Astrocyte (in vitro differentiated cells and primary cell): Measurements from ENCODE around the gene LYL1. TPM values are rescaled to one million over a fixed set of nuclear protein-coding genes. Genes with fewer than 3 reads are reported as not detected.

Experiments
- DNase-seq: peaks from one replicate; pipeline ENCODE4 v3.0.0-alpha.2; 2010; ENCODE audit warnings: low read depth
- FAIRE-seq: peaks from 2 replicates; lab custom pipeline; 2011; peaks lifted over from hg19 to GRCh38; lab: Jason Lieb, UNC
- H2AFZ ChIP-seq: 2 replicates; pipeline ENCODE4 v1.6.0; 2012; ENCODE audit warnings: low read depth, low read length, inconsistent platforms
- H3K27ac ChIP-seq: 2 replicates; pipeline ENCODE4 v1.5.1; 2011; ENCODE audit warnings: low read depth, low read length, inconsistent platforms
- H3K27me3 ChIP-seq: 2 replicates; pipeline ENCODE4 v1.6.0; 2011; ENCODE audit warnings: low read length, inconsistent platforms; ENCODE audit not compliant: insufficient read depth
- H3K36me3 ChIP-seq: 2 replicates; pipeline ENCODE4 v1.5.1; 2011; ENCODE audit warnings: low read length, inconsistent platforms; ENCODE audit not compliant: insufficient read depth
- H3K4me1 ChIP-seq: 2 replicates; pipeline ENCODE4 v1.5.1; 2011; ENCODE audit warnings: low read length, inconsistent platforms; ENCODE audit not compliant: insufficient read depth
- H3K4me2 ChIP-seq: 2 replicates; pipeline ENCODE4 v1.6.0; 2012; ENCODE audit warnings: low read length, inconsistent platforms
- H3K4me3 ChIP-seq: 2 replicates; pipeline ENCODE4 v1.5.1; 2011; ENCODE audit warnings: low read depth, mild to moderate bottlenecking, low read length, inconsistent platforms; ENCODE audit not compliant: insufficient read depth
- H3K79me2 ChIP-seq: 2 replicates; pipeline ENCODE4 v1.6.0; 2012; ENCODE audit warnings: mild to moderate bottlenecking, low read length, inconsistent platforms; ENCODE audit not compliant: insufficient read depth
- H3K9ac ChIP-seq: 2 replicates; pipeline ENCODE4 v1.6.0; 2012; ENCODE audit warnings: mild to moderate bottlenecking, low read length, inconsistent platforms
- H3K9me3 ChIP-seq: 2 replicates; pipeline ENCODE4 v1.5.1; 2012; ENCODE audit warnings: low read depth, mild to moderate bottlenecking, low read length, inconsistent platforms; ENCODE audit not compliant: insufficient read depth
- H4K20me1 ChIP-seq: 2 replicates; pipeline ENCODE4 v1.6.0; 2012; ENCODE audit warnings: low read length, inconsistent platforms; ENCODE audit not compliant: insufficient read depth
- H3K27ac Mint-ChIP-seq: one replicate; pipeline ENCODE4 v1.8.0; 2021; ENCODE audit warnings: mild to moderate bottlenecking, mixed read lengths; ENCODE audit not compliant: unreplicated experiment
- H3K27me3 Mint-ChIP-seq: one replicate; pipeline ENCODE4 v1.8.0; 2021; ENCODE audit warnings: low read depth, mixed read lengths; ENCODE audit not compliant: unreplicated experiment
- H3K36me3 Mint-ChIP-seq: one replicate; pipeline ENCODE4 v1.8.0; 2021; ENCODE audit warnings: low read depth, mixed read lengths; ENCODE audit not compliant: unreplicated experiment
- H3K4me1 Mint-ChIP-seq: one replicate; pipeline ENCODE4 v1.8.0; 2021; ENCODE audit warnings: low read depth, mixed read lengths; ENCODE audit not compliant: unreplicated experiment
- H3K4me3 Mint-ChIP-seq: one replicate; pipeline ENCODE4 v1.8.0; 2021; ENCODE audit warnings: mild to moderate bottlenecking, moderate library complexity, mixed read lengths; ENCODE audit not compliant: unreplicated experiment
- H3K9me3 Mint-ChIP-seq: one replicate; pipeline ENCODE4 v1.8.0; 2021; ENCODE audit warnings: mild to moderate bottlenecking, mixed read lengths; ENCODE audit not compliant: unreplicated experiment
- EZH2 ChIP-seq: IDR thresholded peaks from 2 replicates; pipeline ENCODE4 v1.6.1; 2012; ENCODE audit warnings: mild to moderate bottlenecking, low read length, inconsistent platforms; ENCODE audit not compliant: insufficient read depth
- total RNA-seq: library from RNA; stranded (reverse); gene quantifications from 2 replicates; pipeline ENCODE4 v1.2.1, GENCODE V29; 2021
- TF ChIP-seq, protein P1 (sequence below): IDR thresholded peaks from 2 replicates; pipeline ENCODE4 v1.5.1; 2011; ENCODE audit warnings: low read depth, mild to moderate bottlenecking, inconsistent platforms, low read length, moderate library complexity; ENCODE audit not compliant: insufficient read depth

LYL1 gene
- total RNA-seq, 1 donor from 2014 or later, result 0.27 TPM

DNA sequence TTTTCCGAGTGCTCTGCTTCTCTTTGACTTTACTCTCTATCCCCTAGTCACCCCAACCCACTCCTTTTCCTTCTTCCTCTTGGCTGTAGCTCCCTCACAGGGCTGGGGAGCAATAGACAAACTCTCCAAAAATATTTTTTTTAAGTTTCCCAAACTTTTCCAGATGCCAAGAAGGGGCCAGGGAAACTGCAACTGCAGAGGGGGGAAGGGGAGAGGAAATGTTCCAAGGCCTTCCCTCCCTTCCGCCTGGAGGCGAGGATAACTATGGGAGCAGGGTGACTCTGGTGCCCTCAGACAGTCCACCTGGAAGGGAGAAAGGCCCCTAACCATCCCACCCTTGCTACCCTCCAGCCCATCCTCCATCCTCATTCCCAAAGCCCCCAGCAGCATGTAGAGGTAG, 49.4 kb downstream of the LYL1 start:
- DNase-seq, result no peak
- Histone ChIP-seq H3K27me3 (no peaks in the 10 kb centered on the region), H3K36me3 (no peaks in the 10 kb centered on the region), H3K4me2 (peak overlapping the region; percentile 87), H2AFZ (no peak overlapping the region), H3K9ac (peak overlapping the region; percentile 86), H3K27ac (peak overlapping the region; percentile 98), H3K9me3 (no peaks in the 10 kb centered on the region), H4K20me1 (peaks cover 20% of the 10 kb centered on the region), H3K4me3 (no peak overlapping the region), H3K4me1 (peaks cover 75% of the 10 kb centered on the region), H3K79me2 (peaks cover 71% of the 10 kb centered on the region)
- FAIRE-seq, result no peak
- Mint-ChIP-seq H3K36me3 (no peaks in the 10 kb centered on the region), H3K9me3 (no peaks in the 10 kb centered on the region), H3K4me1 (peaks cover 44% of the 10 kb centered on the region), H3K4me3 (no peak overlapping the region), H3K27ac (peak overlapping the region; percentile 87), H3K27me3 (peaks cover 29% of the 10 kb centered on the region)
- TF ChIP-seq, protein P1, sequence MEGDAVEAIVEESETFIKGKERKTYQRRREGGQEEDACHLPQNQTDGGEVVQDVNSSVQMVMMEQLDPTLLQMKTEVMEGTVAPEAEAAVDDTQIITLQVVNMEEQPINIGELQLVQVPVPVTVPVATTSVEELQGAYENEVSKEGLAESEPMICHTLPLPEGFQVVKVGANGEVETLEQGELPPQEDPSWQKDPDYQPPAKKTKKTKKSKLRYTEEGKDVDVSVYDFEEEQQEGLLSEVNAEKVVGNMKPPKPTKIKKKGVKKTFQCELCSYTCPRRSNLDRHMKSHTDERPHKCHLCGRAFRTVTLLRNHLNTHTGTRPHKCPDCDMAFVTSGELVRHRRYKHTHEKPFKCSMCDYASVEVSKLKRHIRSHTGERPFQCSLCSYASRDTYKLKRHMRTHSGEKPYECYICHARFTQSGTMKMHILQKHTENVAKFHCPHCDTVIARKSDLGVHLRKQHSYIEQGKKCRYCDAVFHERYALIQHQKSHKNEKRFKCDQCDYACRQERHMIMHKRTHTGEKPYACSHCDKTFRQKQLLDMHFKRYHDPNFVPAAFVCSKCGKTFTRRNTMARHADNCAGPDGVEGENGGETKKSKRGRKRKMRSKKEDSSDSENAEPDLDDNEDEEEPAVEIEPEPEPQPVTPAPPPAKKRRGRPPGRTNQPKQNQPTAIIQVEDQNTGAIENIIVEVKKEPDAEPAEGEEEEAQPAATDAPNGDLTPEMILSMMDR, result no peak
- no peak for TF ChIP-seq EZH2

DNA sequence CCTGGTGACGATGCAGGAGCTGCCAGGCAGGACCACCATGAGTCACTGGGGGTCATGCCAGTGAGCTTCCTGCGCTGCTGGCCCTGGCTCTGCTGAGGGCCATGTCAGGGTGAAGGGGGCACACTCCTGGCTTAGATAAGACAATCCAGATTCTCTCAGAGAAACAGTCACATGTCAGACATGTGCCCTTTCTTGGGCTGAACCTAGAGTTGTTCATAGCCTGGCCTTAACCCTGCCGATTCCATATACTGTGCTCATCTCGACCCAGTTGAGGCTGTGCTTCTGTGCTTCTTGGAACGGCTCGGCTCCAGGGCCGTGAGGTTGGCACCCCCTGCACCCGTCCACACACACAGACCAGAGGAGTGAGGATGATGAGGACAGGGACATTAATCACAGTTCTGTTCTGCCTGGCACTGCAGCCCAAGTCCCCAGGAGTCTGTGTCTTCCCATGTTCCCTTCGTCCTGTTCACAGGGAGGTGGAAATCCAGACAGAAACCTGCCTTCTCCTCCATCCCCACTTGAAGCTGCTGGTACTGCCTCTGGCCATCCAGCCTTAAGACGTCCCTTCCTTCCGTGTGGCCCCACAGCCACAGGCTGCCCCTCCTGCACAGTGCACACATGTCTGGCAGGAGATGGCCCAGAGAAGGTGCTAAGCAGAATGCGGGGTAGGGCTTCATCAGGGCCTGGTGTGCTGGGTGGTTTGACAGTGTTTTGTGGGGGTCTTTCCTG, 50.0 kb downstream of the LYL1 start:
- Mint-ChIP-seq H3K4me1 (peaks cover 43% of the 10 kb centered on the region), H3K27ac (no peak overlapping the region), H3K27me3 (peaks cover 32% of the 10 kb centered on the region), H3K9me3 (no peaks in the 10 kb centered on the region), H3K36me3 (no peaks in the 10 kb centered on the region), H3K4me3 (peak overlapping the region; percentile 40)
- peaks cover 71% of the 10 kb centered on the region for H3K79me2 ChIP-seq
- H3K4me3 ChIP-seq, result no peak overlapping the region
- H3K27ac ChIP-seq, result peak overlapping the region; percentile 98
- peaks cover 26% of the 10 kb centered on the region for H4K20me1 ChIP-seq
- H3K36me3 ChIP-seq, result no peaks in the 10 kb centered on the region
- FAIRE-seq (no peak), DNase-seq (no peak)
- TF ChIP-seq, protein P1, result no peak
- no peak for TF ChIP-seq EZH2
- H3K27me3 ChIP-seq, result no peaks in the 10 kb centered on the region
- H2AFZ ChIP-seq, result no peak overlapping the region
- H3K4me2 ChIP-seq, result peak overlapping the region; percentile 87
- peak overlapping the region; percentile 86 for H3K9ac ChIP-seq
- peaks cover 69% of the 10 kb centered on the region for H3K4me1 ChIP-seq
- H3K9me3 ChIP-seq, result no peaks in the 10 kb centered on the region

DNA sequence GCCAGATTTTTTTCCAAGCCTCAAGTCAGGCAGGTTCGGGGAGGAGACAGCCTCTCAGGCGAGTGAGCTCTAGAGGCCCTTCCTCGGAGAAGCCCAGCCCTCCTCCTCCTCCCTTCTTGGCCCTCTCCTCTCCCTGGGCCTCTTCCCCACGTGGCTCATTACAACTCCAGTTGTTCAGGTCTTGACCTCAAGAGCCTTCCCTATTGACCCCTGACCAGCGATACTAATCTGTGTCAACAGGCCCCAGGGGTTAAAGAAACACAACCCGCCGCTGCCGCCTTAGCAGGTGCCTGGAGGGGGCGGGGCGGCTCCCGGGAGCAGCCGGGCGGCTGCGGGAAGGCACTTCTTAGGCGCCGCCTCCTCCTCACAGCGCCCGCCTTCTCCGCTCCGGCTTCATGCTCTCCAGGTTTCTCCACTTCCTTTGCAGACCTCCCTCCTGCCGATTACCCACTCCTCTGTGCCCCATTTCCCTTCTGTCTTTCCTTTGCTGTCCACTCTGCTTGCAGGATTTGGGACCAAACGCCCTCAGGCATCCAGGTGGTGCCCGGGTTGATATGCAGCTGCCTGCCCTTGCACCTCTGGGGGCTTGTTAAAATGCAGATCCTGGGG, 51.0 kb downstream of the LYL1 start:
- H3K27me3 ChIP-seq, result no peaks in the 10 kb centered on the region
- FAIRE-seq, result no peak
- Mint-ChIP-seq H3K36me3 (peaks cover 3% of the 10 kb centered on the region), H3K27me3 (peaks cover 39% of the 10 kb centered on the region), H3K4me3 (peak overlapping the region; percentile 68), H3K27ac (no peak overlapping the region), H3K4me1 (peaks cover 39% of the 10 kb centered on the region), H3K9me3 (no peaks in the 10 kb centered on the region)
- peaks cover 71% of the 10 kb centered on the region for H3K79me2 ChIP-seq
- peak overlapping the region; percentile 9 for H3K9ac ChIP-seq
- H3K27ac ChIP-seq, result no peak overlapping the region
- H3K4me1 ChIP-seq, result peaks cover 60% of the 10 kb centered on the region
- H4K20me1 ChIP-seq, result peaks cover 31% of the 10 kb centered on the region
- no peaks in the 10 kb centered on the region for H3K36me3 ChIP-seq
- DNase-seq, result no peak
- no peaks in the 10 kb centered on the region for H3K9me3 ChIP-seq
- H2AFZ ChIP-seq, result no peak overlapping the region
- TF ChIP-seq, protein P1, result no peak
- no peak for TF ChIP-seq EZH2
- no peak overlapping the region for H3K4me3 ChIP-seq
- peak overlapping the region; percentile 87 for H3K4me2 ChIP-seq
